PFSK-1 (cell line): Measurements from ENCODE around the gene LDLRAP1.

Experiments
- FOXP2 ChIP-seq: optimal IDR thresholded peaks from 2 replicates; pipeline ENCODE3; 2011; ENCODE audit warnings: borderline replicate concordance, control low read depth, inconsistent platforms; ENCODE audit not compliant: insufficient read depth; ENCODE audit errors: extremely low read length, extremely low read depth
- POLR2AphosphoS5 ChIP-seq: IDR thresholded peaks from 2 replicates; pipeline ENCODE4 v1.6.1; 2012; ENCODE audit warnings: low read depth, mild to moderate bottlenecking, control low read depth, low read length, moderate library complexity
- REST ChIP-seq, 2 experiments: IDR thresholded peaks; 2 replicates each; pipeline versions ENCODE4 v1.6.1 to v1.8.0; 2011 to 2012; ENCODE audit warnings: low read depth in 2 of 2, low read length in 2 of 2, control low read depth in 1 of 2, inconsistent platforms in 1 of 2, mild to moderate bottlenecking in 1 of 2, moderate library complexity in 1 of 2; ENCODE audit not compliant: insufficient read depth in 1 of 2
- SIN3A ChIP-seq: IDR thresholded peaks from 2 replicates; pipeline ENCODE4 v1.6.1; 2012; ENCODE audit warnings: mild to moderate bottlenecking, low read length, moderate library complexity, borderline replicate concordance; ENCODE audit not compliant: insufficient read depth
- TAF1 ChIP-seq: IDR thresholded peaks from 2 replicates; pipeline ENCODE4 v1.6.1; 2012; ENCODE audit warnings: low read length, control low read depth, borderline replicate concordance; ENCODE audit not compliant: insufficient read depth

Gene LDLRAP1

GRCh38 chr1:25527226-25527846, 16.1 kb upstream of the LDLRAP1 start:
- TF ChIP-seq SIN3A (no peak), FOXP2 (no peak), REST (IDR thresholded peaks at IDR 0.05; ENCODE audit: insufficient read depth in 1 of 2, low read depth in 2 of 2, low read length in 2 of 2) (no peak), POLR2AphosphoS5 (no peak), TAF1 (no peak)

- TF ChIP-seq POLR2AphosphoS5 (no peak), REST (IDR thresholded peaks at IDR 0.05; ENCODE audit: insufficient read depth in 1 of 2, low read depth in 2 of 2, low read length in 2 of 2) (no peak), SIN3A (no peak), TAF1 (no peak), FOXP2 (no peak)
Observed at GRCh38 chr1:25527946-25528595, 15.3 kb upstream of the LDLRAP1 start.

- TF ChIP-seq SIN3A, result no peak
- TF ChIP-seq POLR2AphosphoS5, result no peak
- no peak for TF ChIP-seq FOXP2
- no peak for TF ChIP-seq REST (IDR thresholded peaks at IDR 0.05; ENCODE audit: insufficient read depth in 1 of 2, low read depth in 2 of 2, low read length in 2 of 2)
- TF ChIP-seq TAF1, result no peak
Observed at GRCh38 chr1:25528881-25529517, 14.4 kb upstream of the LDLRAP1 start.

- TF ChIP-seq TAF1 (no peak), POLR2AphosphoS5 (no peak), FOXP2 (no peak), REST (IDR thresholded peaks at IDR 0.05; ENCODE audit: insufficient read depth in 1 of 2, low read depth in 2 of 2, low read length in 2 of 2) (no peak), SIN3A (no peak)
Observed at GRCh38 chr1:25529518-25530185, 13.8 kb upstream of the LDLRAP1 start.
